HG03469 (cell line): ENCODE measurements around the gene FBXW8.

ENCODE experiments used
- ATAC-seq: cut with Tn5 transposase; IDR thresholded peaks from one replicate; pipeline ENCODE4 v1.9.1; 2021; ENCODE audit warnings: mild to moderate bottlenecking, moderate library complexity, moderate number of reproducible peaks; ENCODE audit not compliant: unreplicated experiment

FBXW8 gene

DNA sequence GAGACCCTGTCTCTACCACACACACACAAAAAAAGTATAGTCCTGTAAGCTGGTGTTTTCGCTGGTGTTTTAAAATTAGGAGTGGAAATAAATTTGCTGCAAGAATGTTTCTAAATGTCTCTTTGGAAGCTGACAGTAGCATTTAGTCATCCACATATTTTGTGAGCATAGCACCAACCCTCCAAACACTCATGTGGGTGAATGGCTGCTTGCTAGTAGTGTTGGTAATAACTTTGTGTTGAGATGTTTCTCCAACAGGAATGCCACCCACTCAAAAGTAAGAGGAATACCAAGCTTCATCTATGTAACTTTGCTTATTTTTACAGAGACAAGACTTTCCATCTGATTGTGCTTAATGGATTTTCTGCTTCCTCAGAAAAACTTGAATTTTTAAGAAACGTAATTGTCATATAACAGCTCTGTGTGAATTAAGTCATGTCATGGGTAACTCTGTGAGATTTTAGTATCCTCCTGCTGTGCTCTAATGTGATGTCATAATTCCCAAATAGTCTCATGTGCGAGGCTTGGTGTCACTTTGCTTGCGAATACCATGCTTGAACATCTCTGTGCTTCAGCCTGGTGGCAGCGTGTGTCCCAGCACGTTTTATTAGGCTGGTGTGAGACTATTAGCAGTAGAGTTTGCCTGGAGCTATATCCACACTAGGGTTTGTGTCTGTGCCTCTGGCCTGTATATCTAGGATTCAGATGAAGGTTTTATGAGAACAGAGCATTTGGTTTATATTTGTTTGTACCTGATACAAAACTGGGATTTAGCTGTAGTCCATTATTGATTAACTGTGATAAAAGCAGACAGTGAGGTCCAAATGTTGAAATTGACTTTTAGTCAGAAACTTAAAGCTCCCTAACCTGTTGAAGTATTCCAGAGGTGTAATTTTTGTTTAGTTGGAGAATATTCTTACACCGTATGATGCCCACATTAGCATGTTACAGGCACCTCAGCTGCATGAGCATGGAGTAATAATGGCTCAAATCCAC lies 80.5 kb downstream of the FBXW8 start:
- ATAC-seq: no peak

DNA sequence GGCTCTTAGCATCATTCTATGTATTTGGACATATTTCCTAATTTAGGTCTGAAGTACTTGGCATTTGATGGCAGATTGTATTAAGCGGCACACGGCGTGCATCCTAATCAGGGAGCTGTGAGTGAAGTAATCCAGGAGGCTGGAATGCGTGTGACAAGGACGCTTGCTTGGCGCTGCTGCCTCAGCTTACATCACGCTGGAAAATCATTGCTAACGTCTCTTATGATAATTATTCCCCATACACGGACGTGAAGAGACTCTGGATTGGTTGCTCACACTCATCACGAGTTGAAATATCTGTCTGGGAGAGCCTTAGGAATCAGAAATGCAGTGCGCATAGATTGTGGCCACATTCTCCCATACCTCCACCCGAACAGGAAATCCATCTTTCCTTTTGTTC lies 85.3 kb downstream of the FBXW8 start:
- no peak for ATAC-seq

DNA sequence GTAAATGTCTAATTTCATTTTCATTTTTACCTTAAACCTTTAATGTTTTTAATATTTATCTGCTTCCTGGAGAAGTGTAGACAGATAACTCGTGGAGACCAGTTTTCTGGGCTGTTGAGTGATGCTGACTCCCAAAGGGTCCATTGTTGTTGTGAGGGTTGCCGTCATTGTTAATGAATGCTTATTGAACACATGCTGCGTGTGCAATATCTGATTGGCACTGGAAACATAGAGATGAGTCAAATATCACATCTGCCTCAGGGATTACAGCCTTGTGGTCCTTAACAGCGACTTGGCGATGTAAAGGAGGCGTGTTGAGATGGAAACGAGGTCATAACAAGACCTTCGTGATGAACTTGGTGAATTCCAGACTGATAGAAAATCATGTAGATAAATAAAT lies 85.9 kb downstream of the FBXW8 start:
- no peak for ATAC-seq

GRCh38 chr12:116999066-116999465 lies 88.3 kb downstream of the FBXW8 start:
- ATAC-seq: no peak

DNA sequence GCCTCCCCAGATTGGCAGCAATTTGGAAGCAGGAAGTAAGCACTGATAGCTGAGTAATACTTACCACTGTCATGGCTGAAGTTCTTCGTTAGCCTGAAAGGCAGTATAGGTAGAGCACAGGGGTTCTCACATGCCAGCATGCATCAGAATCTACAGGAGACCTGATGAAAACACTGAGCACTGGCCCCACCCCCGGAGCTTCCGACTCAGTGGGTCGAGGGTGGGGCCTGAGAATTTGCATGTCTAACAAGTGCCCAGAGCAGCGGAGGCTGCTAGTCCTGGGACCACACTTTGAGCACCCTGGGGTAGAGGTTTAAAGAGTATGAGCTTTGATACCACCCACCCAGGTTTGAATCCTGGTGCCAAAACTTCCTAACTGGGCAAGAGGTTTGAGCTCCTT lies 89.6 kb downstream of the FBXW8 start:
- no peak for ATAC-seq

DNA sequence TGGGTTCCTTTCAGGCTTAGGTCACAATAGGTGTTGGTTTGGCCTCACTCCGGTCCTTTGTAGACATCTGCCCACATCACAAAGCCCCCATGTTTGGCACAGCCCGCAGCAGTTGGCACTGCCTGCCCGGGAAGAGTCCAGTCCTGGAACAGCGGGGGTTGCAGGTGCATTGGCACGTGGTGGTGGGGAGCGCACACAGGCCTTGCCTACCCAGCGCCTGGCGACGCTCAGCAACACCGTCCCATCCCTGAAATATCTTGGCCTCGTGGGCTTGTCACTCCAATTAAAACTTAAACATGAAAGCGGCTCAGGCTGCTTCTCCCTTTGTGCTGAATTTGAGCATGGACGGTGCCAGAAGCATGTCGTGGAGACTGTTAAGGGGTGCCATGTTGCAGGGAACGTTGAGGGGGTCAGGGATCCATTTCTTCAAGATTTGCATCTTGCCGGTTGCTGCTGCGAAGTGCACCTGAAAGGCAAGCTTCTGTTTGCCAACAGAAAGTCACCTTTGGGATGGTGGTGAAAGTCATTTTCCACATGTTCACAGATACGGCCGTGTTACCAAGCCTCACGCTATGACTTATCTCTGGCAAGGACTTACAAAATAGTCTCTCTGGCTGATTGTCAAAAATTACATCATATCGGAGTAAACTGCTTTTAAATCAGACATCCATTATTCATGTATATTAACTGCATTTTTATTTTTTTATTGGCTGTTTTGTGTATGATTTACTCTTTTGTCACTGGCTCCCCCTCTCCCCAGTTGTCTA lies 91.5 kb downstream of the FBXW8 start:
- ATAC-seq: no peak

GRCh38 chr12:117003883-117004404 lies 93.2 kb downstream of the FBXW8 start:
- ATAC-seq: no peak

DNA sequence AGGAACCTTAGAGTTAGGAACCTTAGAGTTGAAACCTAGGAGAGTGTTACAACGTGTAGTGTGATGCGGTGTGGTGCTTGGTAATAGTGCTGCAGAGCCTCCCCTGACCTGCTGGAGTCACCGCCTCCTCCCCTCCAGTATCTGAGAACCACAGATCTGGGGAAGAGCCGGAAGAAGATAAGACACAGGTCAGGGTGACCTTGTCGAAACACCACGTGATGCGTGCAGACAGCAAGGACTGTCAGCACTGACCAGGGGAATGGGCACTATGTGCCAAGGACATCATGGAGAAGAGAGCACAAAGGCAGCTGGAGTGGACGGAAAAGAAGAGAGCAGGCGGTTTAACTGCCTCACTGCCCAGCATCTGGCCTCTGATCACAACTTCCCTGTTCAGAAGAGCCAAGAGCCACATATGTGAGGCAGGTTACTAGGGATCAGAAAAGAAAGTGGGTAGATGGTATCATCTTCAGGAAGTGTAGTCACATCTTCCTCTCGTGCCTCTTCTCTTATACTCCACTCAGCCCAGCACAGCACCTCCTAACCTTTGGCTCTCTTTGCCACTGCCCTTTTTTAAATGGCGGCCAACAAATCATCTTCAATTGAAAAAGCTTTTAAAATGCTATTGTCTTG lies 94.8 kb downstream of the FBXW8 start:
- ATAC-seq: no peak

DNA sequence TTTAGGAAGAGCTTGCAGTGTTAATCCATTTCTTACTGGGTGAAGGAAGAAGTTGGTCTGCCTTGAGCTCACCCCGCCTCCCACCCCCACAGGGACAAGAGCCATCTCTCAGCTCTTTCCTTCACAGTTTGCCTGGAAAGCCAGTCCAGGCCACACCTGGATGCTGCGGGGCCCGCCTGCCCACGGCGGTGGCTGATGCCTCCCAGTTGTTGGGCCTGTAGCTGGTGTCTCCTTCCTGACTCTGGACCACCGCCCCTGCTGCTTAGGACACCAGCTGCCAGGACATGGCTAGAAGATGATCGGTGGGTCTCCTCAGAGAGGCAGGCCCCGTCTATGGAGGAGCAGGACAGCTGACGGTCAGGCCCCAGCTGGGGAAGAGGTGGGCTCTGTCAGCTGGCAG lies 95.6 kb downstream of the FBXW8 start:
- no peak for ATAC-seq

GRCh38 chr12:117007577-117007976 lies 96.8 kb downstream of the FBXW8 start:
- ATAC-seq: no peak

- no peak for ATAC-seq
Observed at GRCh38 chr12:117009759-117010158, 99.0 kb downstream of the FBXW8 start.

GRCh38 chr12:117010693-117011451 lies 100.1 kb downstream of the FBXW8 start:
- ATAC-seq: no peak

DNA sequence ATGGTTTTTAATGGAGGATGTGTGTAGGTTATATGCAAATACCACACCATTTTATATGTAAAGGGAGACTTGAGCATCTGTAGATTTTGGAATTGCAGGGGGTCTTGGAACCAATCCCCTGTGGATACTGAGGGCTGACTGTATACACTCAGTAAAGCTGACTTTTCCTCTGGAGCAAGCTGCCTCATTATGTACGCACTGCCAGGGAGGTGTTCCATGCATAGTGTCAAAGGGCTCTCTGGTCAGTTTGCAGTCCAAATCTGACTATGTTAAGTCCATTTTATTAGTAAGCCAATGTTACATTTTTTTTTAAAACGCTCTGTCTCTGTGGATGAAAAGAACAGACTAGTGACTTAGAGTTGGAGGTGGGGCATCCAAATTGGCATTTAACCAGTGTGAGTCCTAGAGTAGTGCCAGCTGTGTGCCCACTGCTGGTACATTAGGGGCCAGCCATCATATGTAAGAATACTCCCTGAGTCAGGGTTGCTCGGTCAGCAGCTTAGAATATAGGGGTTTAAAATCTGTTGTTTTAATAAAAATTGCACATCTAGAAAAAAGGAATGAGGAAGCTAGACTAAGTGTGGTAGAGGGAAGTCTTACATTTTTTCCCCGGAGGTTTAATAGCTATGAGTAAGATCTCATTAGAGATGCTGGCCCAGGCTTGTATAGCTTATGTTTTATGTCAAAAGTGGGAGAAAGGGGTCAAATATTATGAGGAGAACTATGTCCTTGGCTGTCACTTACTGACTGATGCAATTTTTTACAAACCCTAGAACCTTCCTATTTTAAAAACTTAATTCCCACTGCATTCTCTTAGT lies 101.4 kb downstream of the FBXW8 start:
- no peak for ATAC-seq

- no peak for ATAC-seq
Observed at GRCh38 chr12:117013726-117014125, 103.0 kb downstream of the FBXW8 start.

DNA sequence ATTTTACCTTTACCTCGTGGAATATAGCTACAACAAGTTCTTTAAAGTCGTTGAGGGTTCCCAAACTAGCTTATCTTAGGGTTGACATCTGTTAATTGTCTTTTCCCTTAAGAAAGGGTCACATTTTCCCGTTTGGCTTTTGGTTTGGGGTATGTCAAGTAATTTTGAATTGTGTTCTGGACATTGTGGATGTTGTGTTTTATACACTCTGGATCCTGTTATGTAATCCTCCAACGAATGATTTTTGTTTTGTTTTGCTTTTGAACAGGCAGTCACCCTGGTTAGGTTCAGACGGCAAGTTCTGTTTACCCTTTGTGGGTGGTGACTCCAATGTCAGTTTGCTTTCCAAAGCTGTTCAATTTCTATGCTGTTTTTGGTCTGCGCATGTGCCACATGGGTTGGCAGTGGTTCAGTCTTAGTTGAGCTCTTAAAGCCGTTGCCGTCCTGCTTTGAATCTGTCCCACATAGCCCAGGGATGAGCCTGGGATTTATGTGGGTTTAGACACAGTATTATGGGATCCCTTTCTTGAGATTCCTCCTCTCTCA lies 103.7 kb downstream of the FBXW8 start:
- no peak for ATAC-seq

DNA sequence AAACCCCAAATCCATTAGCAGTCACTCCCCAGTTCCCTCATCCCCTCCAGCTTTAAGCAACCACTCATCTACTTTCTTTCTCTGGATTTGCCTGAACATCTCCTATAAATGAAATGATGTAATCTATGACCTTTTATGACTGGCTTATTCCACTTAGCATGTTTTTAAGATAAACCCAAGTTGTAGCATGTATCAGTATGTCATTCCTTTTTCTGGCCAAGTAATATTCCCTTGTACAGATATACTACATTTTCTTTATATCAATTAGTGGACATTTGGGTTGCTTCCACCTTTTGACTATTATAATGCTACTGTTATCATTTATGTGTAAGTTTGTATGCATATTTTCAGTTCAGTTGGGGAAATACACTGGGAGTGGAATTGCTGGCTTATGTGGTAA lies 105.1 kb downstream of the FBXW8 start:
- no peak for ATAC-seq

- ATAC-seq: no peak
Observed at GRCh38 chr12:117017807-117018206, 107.1 kb downstream of the FBXW8 start.

DNA sequence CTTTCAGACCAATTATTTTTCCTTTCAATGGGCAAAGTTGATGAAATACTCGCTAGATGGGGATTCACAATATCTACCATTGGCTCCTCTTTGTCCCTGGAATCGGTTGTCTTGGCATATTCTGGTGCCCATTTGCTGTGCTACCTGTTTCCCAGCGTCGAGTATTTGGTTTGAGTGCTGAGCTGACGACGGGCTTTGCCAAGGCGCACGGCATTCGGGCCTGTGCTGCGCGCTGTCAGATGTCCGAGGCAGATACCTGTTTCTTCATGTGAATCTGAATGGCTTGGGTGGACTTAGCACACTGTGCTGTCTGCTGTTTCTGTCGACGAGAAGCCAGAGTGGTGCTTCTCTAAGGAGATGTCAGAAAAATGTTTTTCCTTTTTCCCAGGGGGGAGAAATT lies 107.5 kb downstream of the FBXW8 start:
- ATAC-seq: no peak

DNA sequence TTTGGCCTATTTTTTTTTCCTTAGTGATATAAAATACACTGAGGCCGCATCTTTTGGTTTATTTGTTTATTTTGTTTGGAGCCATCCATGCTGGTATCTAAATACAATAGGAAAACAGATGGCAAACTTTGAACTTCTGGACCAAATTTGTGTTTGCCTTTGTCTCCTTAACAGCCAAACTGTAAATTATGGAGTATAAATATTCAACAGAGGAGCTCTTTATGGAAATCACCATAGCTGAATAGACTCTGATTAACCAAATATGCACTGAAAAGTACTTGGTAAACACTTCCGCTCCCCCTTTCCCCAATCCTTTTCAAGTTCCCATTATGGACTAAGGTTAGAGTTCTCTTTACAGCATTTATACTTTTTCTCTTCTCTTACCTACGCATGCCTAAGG lies 107.9 kb downstream of the FBXW8 start:
- ATAC-seq: no peak
